SK-N-SH treated with all-trans-retinoic acid at 6 μM for 48 hours (cell line): ENCODE data around the gene RRP12.

Experiments
- ATAC-seq: fragments of 200-7000 bp; cut with Tn5 transposase; 3 replicates; pipeline ENCODE4 v1.9.1; 2020; ENCODE audit warnings: mild to moderate bottlenecking, moderate library complexity
- ARNTL ChIP-seq: fragments of 450-650 bp; formaldehyde crosslinking; IDR thresholded peaks from 2 replicates; pipeline ENCODE4 v1.5.0; 2020; ENCODE audit warnings: low read depth, mild to moderate bottlenecking, moderate library complexity, borderline replicate concordance
- BACH2 ChIP-seq: fragments of 250-450 bp; sonication (Bioruptor Pico); IDR thresholded peaks from 2 replicates; pipeline ENCODE4 v1.9.0; 2021; ENCODE audit warnings: mild to moderate bottlenecking, borderline replicate concordance
- CSDC2 ChIP-seq: fragments of 250-450 bp; sonication (Bioruptor Pico); IDR thresholded peaks from 2 replicates; pipeline ENCODE4 v1.5.0; 2020; ENCODE audit warnings: mild to moderate bottlenecking, moderate library complexity
- ESRRG ChIP-seq: fragments of 250-450 bp; sonication (Bioruptor Pico); IDR thresholded peaks from 2 replicates; pipeline ENCODE4 v1.6.1; 2021; ENCODE audit warnings: mild to moderate bottlenecking
- GLIS3 ChIP-seq: fragments of 250-450 bp; sonication (Bioruptor Pico); IDR thresholded peaks from 2 replicates; pipeline ENCODE4 v1.5.0; 2020; ENCODE audit warnings: mild to moderate bottlenecking, moderate library complexity
- ISL1 ChIP-seq: fragments of 250-450 bp; sonication (Bioruptor Pico); IDR thresholded peaks from 2 replicates; pipeline ENCODE4 v2.1.2; 2022; ENCODE audit warnings: mild to moderate bottlenecking, moderate library complexity
- OSR1 ChIP-seq: fragments of 250-450 bp; sonication (Bioruptor Pico); IDR thresholded peaks from 2 replicates; pipeline ENCODE4 v1.8.0; 2022; ENCODE audit warnings: moderate library complexity, mild to moderate bottlenecking, inconsistent platforms
- PPARA ChIP-seq: fragments of 250-450 bp; sonication (Bioruptor Pico); IDR thresholded peaks from 2 replicates; pipeline ENCODE4 v1.5.0; 2020; ENCODE audit warnings: mild to moderate bottlenecking, borderline replicate concordance
- RARB ChIP-seq: fragments of 250-450 bp; sonication (Bioruptor Pico); IDR thresholded peaks from 2 replicates; pipeline ENCODE4 v1.8.0; 2021; ENCODE audit warnings: mild to moderate bottlenecking, moderate library complexity
- SNAI2 ChIP-seq: fragments of 250-450 bp; sonication (Bioruptor Pico); IDR thresholded peaks from 2 replicates; pipeline ENCODE4 v1.5.0; 2020; ENCODE audit warnings: mild to moderate bottlenecking, moderate library complexity
- TCF4 ChIP-seq: fragments of 250-450 bp; sonication (Bioruptor Pico); IDR thresholded peaks from 2 replicates; pipeline ENCODE4 v1.8.0; 2021; ENCODE audit warnings: mild to moderate bottlenecking, moderate library complexity, borderline replicate concordance
- TOX ChIP-seq: fragments of 250-450 bp; sonication (Bioruptor Pico); IDR thresholded peaks from 2 replicates; pipeline ENCODE4 v1.8.0; 2021; ENCODE audit warnings: mild to moderate bottlenecking, moderate library complexity, borderline replicate concordance
- ZC3H10 ChIP-seq: fragments of 250-450 bp; sonication (Bioruptor Pico); IDR thresholded peaks from 2 replicates; pipeline ENCODE4 v1.5.1; 2021; ENCODE audit warnings: mild to moderate bottlenecking, moderate library complexity
- ZFP3 ChIP-seq: fragments of 250-450 bp; sonication (Bioruptor Pico); IDR thresholded peaks from 2 replicates; pipeline ENCODE4 v1.5.0; 2020; ENCODE audit warnings: mild to moderate bottlenecking, moderate library complexity
- ZFP30 ChIP-seq: fragments of 450-650 bp; formaldehyde crosslinking; IDR thresholded peaks from 2 replicates; pipeline ENCODE4 v1.5.0; 2022; ENCODE audit warnings: mild to moderate bottlenecking, moderate library complexity
- ZNF565 ChIP-seq: fragments of 450-650 bp; formaldehyde crosslinking; conservative IDR thresholded peaks from 2 replicates; pipeline ENCODE4 v1.5.0; 2020; ENCODE audit warnings: low read depth, mild to moderate bottlenecking, moderate library complexity
- ZNF70 ChIP-seq: fragments of 450-650 bp; formaldehyde crosslinking; IDR thresholded peaks from 2 replicates; pipeline ENCODE4 v1.5.0; 2020; ENCODE audit warnings: mild to moderate bottlenecking, moderate library complexity
- ZNF8 ChIP-seq: fragments of 450-650 bp; formaldehyde crosslinking; IDR thresholded peaks from 2 replicates; pipeline ENCODE4 v1.5.0; 2020; ENCODE audit warnings: mild to moderate bottlenecking, moderate library complexity
- TF ChIP-seq, protein P1 (sequence below): fragments of 250-450 bp; sonication (Bioruptor Pico); IDR thresholded peaks from 2 replicates; pipeline ENCODE4 v1.5.1; 2021; ENCODE audit warnings: mild to moderate bottlenecking, moderate library complexity
- TF ChIP-seq, protein P2 (sequence below): fragments of 250-450 bp; sonication (Bioruptor Pico); IDR thresholded peaks from 2 replicates; pipeline ENCODE4 v1.8.0; 2020; ENCODE audit warnings: mild to moderate bottlenecking, moderate library complexity, borderline replicate concordance
- TF ChIP-seq, protein P3 (sequence below): fragments of 250-450 bp; sonication (Bioruptor Pico); IDR thresholded peaks from 2 replicates; pipeline ENCODE4 v1.5.0; 2020; ENCODE audit warnings: mild to moderate bottlenecking, moderate library complexity
- TF ChIP-seq, protein P4 (sequence below): fragments of 250-450 bp; sonication (Bioruptor Pico); IDR thresholded peaks from 2 replicates; pipeline ENCODE4 v1.8.0; 2021; ENCODE audit warnings: low read depth, mild to moderate bottlenecking, moderate library complexity, borderline replicate concordance
- TF ChIP-seq, protein P5 (sequence below): fragments of 250-450 bp; sonication (Bioruptor Pico); IDR thresholded peaks from 2 replicates; pipeline ENCODE4 v1.5.1; 2020; ENCODE audit warnings: low read depth, mild to moderate bottlenecking, moderate library complexity

Gene RRP12

DNA sequence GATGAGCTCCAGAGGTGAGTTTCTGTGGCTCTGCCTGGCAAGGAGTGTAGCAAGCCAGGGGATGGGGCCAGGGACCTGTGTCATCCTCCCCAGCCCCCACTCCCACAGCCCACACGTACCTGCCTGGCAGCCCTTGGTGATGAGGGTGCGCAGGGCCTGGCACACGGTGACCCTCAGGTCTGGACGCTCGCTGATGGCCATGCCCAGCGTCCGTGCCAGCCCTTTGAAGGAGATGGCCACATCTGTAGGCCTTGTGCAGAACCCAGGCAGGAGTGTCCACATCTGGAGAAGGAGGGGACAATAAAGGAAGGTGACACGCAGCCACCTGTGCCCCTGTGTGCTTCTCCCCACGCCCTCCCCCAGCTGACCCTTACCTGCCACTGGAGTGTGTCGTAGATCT lies 27.7 kb downstream of the RRP12 start (continued):
- TF ChIP-seq, protein P1, sequence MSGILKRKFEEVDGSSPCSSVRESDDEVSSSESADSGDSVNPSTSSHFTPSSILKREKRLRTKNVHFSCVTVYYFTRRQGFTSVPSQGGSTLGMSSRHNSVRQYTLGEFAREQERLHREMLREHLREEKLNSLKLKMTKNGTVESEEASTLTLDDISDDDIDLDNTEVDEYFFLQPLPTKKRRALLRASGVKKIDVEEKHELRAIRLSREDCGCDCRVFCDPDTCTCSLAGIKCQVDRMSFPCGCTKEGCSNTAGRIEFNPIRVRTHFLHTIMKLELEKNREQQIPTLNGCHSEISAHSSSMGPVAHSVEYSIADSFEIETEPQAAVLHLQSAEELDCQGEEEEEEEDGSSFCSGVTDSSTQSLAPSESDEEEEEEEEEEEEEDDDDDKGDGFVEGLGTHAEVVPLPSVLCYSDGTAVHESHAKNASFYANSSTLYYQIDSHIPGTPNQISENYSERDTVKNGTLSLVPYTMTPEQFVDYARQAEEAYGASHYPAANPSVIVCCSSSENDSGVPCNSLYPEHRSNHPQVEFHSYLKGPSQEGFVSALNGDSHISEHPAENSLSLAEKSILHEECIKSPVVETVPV (CRISPR knock-in tag): no peak
- TF ChIP-seq BACH2 (CRISPR knock-in tag): no peak
- no peak for TF ChIP-seq ARNTL (CRISPR knock-in tag)
- TF ChIP-seq, protein P2, sequence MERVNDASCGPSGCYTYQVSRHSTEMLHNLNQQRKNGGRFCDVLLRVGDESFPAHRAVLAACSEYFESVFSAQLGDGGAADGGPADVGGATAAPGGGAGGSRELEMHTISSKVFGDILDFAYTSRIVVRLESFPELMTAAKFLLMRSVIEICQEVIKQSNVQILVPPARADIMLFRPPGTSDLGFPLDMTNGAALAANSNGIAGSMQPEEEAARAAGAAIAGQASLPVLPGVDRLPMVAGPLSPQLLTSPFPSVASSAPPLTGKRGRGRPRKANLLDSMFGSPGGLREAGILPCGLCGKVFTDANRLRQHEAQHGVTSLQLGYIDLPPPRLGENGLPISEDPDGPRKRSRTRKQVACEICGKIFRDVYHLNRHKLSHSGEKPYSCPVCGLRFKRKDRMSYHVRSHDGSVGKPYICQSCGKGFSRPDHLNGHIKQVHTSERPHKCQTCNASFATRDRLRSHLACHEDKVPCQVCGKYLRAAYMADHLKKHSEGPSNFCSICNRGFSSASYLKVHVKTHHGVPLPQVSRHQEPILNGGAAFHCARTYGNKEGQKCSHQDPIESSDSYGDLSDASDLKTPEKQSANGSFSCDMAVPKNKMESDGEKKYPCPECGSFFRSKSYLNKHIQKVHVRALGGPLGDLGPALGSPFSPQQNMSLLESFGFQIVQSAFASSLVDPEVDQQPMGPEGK: no peak
- no peak for TF ChIP-seq ZFP3 (CRISPR knock-in tag)
- TF ChIP-seq, protein P3, sequence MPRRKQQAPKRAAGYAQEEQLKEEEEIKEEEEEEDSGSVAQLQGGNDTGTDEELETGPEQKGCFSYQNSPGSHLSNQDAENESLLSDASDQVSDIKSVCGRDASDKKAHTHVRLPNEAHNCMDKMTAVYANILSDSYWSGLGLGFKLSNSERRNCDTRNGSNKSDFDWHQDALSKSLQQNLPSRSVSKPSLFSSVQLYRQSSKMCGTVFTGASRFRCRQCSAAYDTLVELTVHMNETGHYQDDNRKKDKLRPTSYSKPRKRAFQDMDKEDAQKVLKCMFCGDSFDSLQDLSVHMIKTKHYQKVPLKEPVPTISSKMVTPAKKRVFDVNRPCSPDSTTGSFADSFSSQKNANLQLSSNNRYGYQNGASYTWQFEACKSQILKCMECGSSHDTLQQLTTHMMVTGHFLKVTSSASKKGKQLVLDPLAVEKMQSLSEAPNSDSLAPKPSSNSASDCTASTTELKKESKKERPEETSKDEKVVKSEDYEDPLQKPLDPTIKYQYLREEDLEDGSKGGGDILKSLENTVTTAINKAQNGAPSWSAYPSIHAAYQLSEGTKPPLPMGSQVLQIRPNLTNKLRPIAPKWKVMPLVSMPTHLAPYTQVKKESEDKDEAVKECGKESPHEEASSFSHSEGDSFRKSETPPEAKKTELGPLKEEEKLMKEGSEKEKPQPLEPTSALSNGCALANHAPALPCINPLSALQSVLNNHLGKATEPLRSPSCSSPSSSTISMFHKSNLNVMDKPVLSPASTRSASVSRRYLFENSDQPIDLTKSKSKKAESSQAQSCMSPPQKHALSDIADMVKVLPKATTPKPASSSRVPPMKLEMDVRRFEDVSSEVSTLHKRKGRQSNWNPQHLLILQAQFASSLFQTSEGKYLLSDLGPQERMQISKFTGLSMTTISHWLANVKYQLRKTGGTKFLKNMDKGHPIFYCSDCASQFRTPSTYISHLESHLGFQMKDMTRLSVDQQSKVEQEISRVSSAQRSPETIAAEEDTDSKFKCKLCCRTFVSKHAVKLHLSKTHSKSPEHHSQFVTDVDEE: no peak
- no peak for TF ChIP-seq TCF4 (CRISPR knock-in tag)
- TF ChIP-seq RARB (CRISPR knock-in tag): no peak
- no peak for TF ChIP-seq TOX (CRISPR knock-in tag)
- TF ChIP-seq ISL1 (CRISPR knock-in tag): no peak
- TF ChIP-seq PPARA (CRISPR knock-in tag): no peak
- TF ChIP-seq ZC3H10: no peak

DNA sequence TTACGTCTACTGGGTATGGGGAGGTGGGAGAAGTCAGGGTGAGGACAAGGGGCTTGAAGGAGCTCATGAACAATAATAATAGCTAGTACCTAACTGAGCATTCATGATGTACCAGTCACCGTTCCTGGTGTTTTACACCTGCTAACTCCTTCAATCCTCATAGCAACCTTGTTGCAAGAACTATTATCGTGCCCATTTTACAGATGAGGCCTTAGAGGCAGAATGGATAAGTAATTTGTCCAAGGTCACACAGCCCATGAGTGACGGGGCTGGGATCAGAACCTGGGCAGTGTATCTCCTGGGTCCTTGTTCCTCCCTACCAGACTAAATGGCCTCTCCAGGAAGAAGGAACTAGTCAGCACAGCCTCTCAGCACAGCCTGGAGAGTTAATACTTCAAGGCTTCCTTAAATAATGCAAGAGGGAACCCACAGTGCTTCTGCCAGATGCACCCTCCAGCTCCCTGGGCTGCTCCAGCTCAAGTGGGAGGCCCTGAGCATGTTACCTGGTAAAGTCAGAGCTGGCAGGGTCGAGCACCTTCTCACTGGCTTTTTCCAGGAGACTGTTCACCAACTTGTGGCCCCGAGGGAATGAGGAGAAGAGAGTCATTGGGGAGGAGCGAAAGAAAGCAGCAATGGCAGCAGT lies 28.8 kb downstream of the RRP12 start:
- no peak for ATAC-seq
- TF ChIP-seq, protein P2: no peak
- TF ChIP-seq ESRRG (CRISPR knock-in tag) (no peak), SNAI2 (no peak), GLIS3 (CRISPR knock-in tag) (no peak), TOX (CRISPR knock-in tag) (no peak), ZNF70 (CRISPR knock-in tag) (no peak), ISL1 (CRISPR knock-in tag) (no peak), ZNF565 (CRISPR knock-in tag) (no peak), ZFP30 (no peak), BACH2 (CRISPR knock-in tag) (no peak), ARNTL (CRISPR knock-in tag) (no peak), ZNF8 (CRISPR knock-in tag) (no peak), ZC3H10 (no peak), TCF4 (CRISPR knock-in tag) (no peak), OSR1 (CRISPR knock-in tag) (no peak), CSDC2 (CRISPR knock-in tag) (no peak)
- TF ChIP-seq, protein P3: no peak
- TF ChIP-seq, protein P4, sequence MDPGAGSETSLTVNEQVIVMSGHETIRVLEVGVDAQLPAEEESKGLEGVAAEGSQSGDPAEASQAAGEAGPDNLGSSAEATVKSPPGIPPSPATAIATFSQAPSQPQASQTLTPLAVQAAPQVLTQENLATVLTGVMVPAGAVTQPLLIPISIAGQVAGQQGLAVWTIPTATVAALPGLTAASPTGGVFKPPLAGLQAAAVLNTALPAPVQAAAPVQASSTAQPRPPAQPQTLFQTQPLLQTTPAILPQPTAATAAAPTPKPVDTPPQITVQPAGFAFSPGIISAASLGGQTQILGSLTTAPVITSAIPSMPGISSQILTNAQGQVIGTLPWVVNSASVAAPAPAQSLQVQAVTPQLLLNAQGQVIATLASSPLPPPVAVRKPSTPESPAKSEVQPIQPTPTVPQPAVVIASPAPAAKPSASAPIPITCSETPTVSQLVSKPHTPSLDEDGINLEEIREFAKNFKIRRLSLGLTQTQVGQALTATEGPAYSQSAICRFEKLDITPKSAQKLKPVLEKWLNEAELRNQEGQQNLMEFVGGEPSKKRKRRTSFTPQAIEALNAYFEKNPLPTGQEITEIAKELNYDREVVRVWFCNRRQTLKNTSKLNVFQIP: no peak
- TF ChIP-seq, protein P1 (CRISPR knock-in tag): no peak
- TF ChIP-seq, protein P5, sequence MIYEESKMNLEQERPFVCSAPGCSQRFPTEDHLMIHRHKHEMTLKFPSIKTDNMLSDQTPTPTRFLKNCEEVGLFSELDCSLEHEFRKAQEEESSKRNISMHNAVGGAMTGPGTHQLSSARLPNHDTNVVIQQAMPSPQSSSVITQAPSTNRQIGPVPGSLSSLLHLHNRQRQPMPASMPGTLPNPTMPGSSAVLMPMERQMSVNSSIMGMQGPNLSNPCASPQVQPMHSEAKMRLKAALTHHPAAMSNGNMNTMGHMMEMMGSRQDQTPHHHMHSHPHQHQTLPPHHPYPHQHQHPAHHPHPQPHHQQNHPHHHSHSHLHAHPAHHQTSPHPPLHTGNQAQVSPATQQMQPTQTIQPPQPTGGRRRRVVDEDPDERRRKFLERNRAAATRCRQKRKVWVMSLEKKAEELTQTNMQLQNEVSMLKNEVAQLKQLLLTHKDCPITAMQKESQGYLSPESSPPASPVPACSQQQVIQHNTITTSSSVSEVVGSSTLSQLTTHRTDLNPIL (CRISPR knock-in tag): no peak
- TF ChIP-seq, all 23 proteins: peak for 0
